Measurements from ENCODE around the gene BOC.

DNA sequence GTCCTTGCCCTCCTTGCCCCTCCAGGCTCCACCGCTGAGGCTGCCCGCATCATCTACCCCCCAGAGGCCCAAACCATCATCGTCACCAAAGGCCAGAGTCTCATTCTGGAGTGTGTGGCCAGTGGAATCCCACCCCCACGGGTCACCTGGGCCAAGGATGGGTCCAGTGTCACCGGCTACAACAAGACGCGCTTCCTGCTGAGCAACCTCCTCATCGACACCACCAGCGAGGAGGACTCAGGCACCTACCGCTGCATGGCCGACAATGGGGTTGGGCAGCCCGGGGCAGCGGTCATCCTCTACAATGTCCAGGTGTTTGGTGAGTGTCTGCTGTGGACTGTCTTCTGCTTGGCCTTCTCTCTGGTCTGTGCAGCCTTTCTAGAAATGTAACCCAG, 61.0 kb downstream of the BOC start:
- TF ChIP-seq, protein P1, sequence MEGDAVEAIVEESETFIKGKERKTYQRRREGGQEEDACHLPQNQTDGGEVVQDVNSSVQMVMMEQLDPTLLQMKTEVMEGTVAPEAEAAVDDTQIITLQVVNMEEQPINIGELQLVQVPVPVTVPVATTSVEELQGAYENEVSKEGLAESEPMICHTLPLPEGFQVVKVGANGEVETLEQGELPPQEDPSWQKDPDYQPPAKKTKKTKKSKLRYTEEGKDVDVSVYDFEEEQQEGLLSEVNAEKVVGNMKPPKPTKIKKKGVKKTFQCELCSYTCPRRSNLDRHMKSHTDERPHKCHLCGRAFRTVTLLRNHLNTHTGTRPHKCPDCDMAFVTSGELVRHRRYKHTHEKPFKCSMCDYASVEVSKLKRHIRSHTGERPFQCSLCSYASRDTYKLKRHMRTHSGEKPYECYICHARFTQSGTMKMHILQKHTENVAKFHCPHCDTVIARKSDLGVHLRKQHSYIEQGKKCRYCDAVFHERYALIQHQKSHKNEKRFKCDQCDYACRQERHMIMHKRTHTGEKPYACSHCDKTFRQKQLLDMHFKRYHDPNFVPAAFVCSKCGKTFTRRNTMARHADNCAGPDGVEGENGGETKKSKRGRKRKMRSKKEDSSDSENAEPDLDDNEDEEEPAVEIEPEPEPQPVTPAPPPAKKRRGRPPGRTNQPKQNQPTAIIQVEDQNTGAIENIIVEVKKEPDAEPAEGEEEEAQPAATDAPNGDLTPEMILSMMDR (IDR thresholded peaks at IDR 0.05; ENCODE audit: low read depth, low read length, poor library complexity, severe bottlenecking) = no peak
- no peak for TF ChIP-seq EZH2phosphoT487 (IDR thresholded peaks at IDR 0.05; ENCODE audit: borderline replicate concordance, low read length)

All from DOHH2 (cell line).